T47D (cell line): ENCODE data around the gene ELSPBP1.
"Not testable (repeated sequence)": the region's sequence is repeated elsewhere in the genome, so short reads cannot be mapped to it uniquely, and the experiment has no call there.

ENCODE experiments used
- DNase-seq, 2 experiments: peaks; one replicate each; pipeline versions ENCODE4 v3.0.0 to v3.0.0-alpha.2; 2011 to 2012; ENCODE audit warnings: low read depth in 1 of 2, low spot score in 1 of 2
- JUND ChIP-seq: IDR thresholded peaks from 2 replicates; pipeline ENCODE4 v1.6.1; 2012; ENCODE audit warnings: low read depth
- in situ Hi-C: cut with HindIII; loops from 2 replicates; pipeline ENCODE4 v1.10.0; 2016; ENCODE audit warnings: low sequenced_read_pairs, low pct_unique_long_range_greater_than_20kb

The ELSPBP1 gene

DNA sequence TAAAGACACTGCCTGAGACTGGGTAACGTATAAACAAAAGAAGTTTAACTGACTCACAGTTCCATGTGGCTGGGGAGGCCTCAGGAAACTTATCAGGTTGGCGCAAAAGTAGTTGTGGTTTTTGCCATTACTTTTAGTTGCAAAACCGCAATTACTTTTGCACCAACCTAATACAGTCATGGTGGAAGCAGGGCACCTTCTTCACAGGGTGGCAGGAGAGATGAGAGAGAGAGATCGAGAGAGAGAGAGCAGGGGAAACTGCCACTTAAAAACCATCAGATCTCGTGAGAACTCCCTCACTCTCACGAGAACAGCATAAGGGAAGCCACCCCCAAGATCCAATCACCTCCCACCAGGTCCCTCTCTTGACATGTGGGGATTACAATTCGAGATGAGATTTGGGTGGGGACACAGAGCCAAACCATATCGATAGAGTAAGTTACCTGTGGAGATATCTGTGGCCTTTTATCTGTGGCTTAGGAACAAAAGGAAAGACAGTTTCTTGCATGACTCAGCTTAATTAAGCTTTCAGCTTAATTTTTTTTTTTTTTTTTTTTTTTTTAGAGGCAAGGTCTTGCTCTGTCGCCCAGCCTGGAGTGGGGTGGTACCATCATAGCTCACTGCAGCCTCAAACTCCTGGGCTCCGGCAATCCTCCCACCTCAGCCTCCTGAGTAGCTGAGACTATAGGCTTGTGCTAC, 57.1 kb downstream of the ELSPBP1 start:
- no peak for TF ChIP-seq JUND
- in situ Hi-C loops = no loop called here
- no peak for DNase-seq

DNA sequence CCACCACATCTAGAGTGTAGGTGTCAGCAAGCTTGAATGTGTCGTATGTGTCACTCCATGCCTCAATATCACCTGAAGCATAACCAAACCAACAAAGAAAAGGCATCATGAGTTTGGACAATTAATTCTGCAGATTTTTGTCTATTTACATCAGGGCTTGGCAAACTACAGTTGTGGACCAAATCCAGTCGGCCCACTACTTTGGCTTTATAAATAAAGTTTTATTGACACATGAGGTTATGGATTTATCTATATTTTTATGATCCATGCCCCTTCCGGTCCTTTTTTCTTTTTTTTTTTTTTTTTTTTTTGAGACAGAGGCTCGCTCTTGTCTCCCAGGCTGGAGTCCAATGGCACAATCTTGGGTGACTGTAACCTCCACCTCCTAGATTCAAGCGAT, 58.6 kb downstream of the ELSPBP1 start:
- TF ChIP-seq JUND = no peak
- DNase-seq = no peak
- in situ Hi-C loops = no loop called here

DNA sequence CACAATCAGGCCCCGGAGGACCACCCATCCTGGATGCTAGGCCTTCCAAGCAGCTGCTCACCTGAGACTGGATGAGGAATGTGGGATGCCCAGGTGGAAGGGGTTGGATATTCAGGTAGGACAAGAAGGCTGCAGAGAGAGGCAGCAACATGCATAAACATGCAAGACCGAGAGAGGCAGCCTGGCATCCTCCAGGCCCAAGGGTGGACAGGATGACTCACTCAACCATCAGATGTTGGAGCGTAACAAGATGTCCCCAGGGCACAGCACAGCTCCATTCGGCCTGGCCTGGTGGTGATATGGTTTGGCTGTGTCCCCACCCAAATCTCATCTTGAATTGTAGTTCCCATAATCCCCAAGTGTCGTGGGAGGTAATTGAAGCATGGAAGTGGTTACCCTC, 59.4 kb downstream of the ELSPBP1 start:
- DNase-seq = no peak
- no peak for TF ChIP-seq JUND
- in situ Hi-C loops = no loop called here

DNA sequence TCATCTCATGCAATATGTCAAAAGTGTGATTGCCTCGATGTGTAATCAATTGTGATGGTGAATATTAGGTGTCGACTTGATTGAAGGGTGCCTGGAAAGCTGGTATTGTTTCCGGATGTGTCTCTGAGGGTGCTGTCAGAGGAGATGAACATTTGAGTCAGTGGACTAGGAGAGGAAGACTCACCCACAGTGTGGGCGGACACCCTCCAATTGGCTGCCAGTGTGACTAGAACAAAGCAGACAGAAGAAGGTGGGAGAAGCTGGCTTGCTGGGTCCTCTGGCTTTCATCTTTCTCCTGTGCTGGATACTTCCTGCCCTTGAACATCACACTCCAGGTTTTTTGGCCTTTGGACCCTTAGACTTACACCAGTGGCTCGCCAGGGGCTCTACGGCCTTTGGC, 64.9 kb downstream of the ELSPBP1 start:
- in situ Hi-C loops = no loop called here
- no peak for TF ChIP-seq JUND
- no peak for DNase-seq

DNA sequence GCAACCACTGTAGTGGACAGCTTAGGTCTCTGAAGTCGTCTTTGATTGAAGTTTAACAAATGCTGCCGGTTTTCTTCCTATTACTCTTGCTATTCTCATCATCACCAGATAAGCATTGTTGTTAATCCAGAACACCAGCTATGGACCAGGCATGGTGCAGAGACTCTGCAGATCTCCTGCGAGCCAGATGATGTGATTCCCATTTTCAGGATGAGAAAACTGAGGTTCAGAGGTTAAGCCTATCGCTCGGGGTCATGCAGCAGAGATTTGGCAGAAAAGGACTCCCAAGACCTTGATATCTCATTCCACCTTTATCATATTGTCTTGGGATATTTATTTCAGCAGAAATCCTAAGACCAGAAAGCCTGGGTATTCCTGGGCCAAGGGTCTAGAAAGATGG, 65.9 kb downstream of the ELSPBP1 start:
- TF ChIP-seq JUND = no peak
- in situ Hi-C loops = no loop called here
- DNase-seq = no peak

DNA sequence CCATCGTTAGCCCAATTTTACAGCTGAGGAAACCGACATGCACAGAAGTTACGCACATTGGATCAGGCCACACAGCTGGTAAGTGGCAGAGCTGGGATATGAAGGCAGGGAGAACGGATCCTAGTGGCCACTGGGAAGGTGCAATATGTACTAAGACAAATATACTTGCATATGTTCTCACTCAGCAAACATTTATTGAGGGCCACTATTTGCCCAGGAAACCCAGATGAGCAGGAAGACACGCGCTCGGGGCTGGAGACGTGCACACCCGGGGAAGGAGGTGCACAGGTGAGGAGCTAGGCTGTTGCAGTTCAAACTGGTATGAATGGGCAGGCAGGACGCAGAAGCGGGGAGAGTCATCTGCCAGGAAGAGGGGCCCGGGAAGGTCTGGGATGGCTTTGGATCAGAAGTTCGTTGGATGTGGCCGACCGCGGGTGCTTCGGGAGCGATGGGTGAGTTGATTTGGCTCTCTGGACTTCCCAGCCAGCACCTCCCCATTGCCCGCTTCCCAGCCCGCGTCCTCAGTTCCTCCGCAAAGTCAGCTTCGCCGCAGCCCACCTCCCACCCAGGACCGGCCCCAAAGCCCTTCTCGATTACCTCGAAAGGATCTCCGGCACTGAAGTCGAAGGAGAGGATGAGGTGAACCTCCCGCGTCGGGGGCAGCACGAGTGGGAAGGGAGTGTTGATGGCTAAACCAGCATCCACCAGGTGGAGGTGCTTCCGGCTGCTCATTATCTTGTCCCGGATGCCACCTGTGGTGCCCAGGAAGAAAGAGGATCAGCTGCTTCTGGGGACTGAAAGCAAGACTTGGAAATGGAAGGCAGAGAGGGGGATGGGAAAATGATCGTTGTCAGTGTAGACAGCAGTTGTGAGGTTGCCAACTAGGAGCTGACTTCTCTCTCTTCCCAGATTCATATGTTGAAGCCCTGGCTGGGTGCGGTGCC, 67.2 kb downstream of the ELSPBP1 start:
- peak; percentile 12 to 89 for DNase-seq
- in situ Hi-C loops = no loop called here
- TF ChIP-seq JUND = no peak

DNA sequence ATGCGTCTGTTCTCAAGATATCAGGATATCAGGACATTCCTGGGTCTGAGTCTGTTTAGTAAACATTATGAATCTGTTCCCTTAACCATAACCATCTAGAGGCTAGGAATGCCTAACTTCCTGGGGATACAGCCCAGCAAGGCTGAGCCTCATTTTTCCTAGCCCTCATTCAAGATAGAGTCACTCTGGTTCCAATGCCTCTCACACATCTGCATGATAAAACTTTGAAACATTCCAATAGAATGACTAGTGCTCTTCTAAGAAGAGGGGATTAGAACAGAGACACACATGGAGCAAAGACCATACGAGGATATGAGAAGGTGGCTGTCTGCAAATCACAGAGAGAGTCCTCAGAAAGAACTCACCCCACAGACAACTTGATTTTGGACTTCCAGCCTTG, 70.1 kb downstream of the ELSPBP1 start:
- DNase-seq = no peak
- TF ChIP-seq JUND = no peak
- in situ Hi-C loops = no loop called here

DNA sequence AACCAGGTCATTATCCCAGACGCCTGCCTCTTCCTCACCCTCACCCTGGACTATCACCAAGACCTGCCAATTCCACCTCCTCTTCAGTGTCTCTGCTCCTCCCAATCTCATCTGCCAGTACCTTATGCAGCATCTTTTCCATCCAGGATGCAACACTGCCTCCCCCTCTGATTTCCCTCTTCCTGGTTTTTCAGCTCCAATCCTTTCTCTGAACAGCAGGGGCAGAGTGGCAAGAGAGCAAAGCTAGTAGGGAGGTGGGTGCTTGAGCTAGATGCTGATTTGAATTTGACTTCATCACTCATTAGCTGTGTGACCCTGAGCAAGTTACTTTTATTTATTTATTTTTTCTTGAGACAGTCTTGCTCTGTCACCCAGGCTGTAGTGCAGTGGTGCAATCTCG, 75.0 kb downstream of the ELSPBP1 start:
- no peak for TF ChIP-seq JUND
- in situ Hi-C loops = no loop called here
- DNase-seq = no peak

DNA sequence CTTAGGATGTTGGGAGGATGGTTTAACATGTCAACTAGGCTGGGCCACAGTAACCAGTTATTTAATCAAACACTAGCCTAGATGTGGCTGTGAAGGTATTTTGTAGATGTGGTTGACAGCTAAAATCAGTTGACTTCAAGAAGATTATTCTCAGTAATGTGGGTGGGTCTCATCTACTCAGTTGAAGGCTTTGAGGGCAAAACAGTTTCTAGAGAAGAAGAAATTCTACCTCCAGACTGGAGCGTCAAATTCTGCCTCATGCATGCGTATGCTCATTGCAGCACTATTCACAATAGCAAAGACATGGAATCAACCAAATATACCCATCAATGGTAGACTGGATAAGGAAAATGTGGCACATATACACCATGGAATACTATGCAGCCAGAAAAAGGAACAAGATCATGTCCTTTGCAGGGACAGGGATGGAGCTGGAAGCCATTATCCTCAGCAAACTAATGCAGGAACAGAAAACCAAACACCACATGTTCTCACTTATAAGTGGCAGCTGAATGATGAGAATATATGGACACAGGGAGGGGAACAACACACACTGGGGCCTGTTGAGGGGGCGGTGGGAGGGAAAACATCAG, 75.8 kb downstream of the ELSPBP1 start:
- in situ Hi-C loops, DNase-seq: not testable (repeated sequence)
